Measurements from ENCODE around the gene RNU7-1. TPM values are rescaled to one million over a fixed set of nuclear protein-coding genes. Genes with fewer than 3 reads are reported as not detected.

Gene RNU7-1
- total and polyA plus RNA-seq, 2 of the 4 experiments (the other 2 are of a cell fraction) = not detected

DNA sequence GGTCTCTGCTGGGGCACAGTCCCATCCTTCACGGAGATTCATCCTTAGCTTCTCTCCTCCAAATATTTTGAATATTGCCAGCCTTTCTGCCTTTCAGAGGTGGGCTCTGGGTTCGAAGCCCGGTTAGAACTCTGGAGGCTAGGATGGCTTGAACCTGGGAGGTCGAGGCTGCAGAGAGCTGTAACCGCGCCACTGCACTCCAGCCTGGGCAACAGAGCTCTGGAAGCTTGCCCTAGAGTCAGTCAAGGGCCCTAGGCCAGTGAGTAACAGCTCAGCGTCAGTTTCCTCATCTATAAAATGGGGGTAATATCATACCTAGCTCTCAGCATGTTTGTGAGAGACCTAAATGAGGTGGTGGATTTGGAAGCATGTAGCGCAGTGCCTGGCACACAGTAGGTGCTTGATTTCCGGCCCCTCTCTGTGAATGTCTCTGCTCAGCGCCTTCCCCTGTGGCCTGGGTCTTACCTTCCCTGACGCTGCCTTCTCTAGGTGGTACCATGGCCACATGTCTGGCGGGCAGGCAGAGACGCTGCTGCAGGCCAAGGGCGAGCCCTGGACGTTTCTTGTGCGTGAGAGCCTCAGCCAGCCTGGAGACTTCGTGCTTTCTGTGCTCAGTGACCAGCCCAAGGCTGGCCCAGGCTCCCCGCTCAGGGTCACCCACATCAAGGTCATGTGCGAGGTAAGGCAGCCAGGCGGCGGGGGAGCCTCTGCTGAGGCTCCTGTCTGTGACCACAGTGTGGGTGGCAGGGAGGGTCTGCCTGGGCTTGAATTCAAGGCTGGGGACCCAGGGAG, 10.9 kb downstream of the RNU7-1 start (continued):
- no peak for TF ChIP-seq MAFK (IDR thresholded peaks at IDR 0.05; ENCODE audit: low read depth, low read length)

DNA sequence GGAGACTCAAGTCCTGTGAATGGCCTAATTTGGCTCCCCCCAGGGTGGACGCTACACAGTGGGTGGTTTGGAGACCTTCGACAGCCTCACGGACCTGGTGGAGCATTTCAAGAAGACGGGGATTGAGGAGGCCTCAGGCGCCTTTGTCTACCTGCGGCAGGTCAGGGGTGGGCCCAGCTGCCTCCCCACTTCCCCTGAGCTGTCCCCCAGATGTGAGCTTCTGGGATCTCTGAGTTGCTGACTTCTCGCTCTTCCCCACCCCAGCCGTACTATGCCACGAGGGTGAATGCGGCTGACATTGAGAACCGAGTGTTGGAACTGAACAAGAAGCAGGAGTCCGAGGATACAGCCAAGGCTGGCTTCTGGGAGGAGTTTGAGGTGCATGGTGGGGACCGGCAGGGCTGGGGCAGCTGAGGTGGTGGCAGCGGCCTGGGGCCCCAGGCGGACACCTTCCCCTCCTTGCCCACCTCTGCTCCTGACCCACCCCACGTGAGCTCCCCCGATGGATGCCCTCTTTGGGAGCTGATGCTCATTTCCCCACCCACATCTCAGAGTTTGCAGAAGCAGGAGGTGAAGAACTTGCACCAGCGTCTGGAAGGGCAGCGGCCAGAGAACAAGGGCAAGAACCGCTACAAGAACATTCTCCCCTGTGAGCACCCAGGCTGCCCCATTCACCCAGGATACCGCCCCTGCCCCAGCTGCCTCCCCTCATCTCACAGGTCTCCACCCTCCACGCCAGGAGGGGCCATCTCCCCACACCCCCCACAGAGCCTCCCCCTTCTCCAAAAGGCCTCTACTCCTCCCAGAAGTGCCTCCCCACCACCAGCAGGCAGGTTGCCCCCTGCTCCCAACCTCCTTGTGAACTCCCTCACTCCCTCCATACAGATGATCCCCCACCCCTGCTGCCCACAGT, 11.7 kb downstream of the RNU7-1 start:
- Histone ChIP-seq H2BK20ac (ENCODE audit: low read depth, low read length) (no peak overlapping the region), H3K9ac (ENCODE audit: low read depth, low read length) (no peak overlapping the region), H2AK9ac (replicated peaks; ENCODE audit: low read depth, low read length, poor library complexity) (no peak overlapping the region), H3K27ac (ENCODE audit: insufficient read depth, low read length) (no peak overlapping the region), H3K9me1 (ENCODE audit: insufficient read depth, low read length) (no peaks in the 10 kb centered on the region), H3K56ac (ENCODE audit: extremely low read depth, insufficient read depth, low read length) (no peak overlapping the region), H3K23ac (ENCODE audit: low read depth, low read length) (no peak overlapping the region), H4K8ac (ENCODE audit: low read depth in 2 of 2, low read length in 2 of 2) (no peak overlapping the region), H2AFZ (replicated peaks; ENCODE audit: low read length, poor library complexity) (no peak overlapping the region), H4K20me1 (ENCODE audit: insufficient read depth, low read length) (no peaks in the 10 kb centered on the region), H2BK120ac (ENCODE audit: low read depth, low read length) (no peak overlapping the region), H3K4me3 (ENCODE audit: insufficient read depth, low read depth, low read length) (no peak overlapping the region), H3K4me1 (ENCODE audit: control insufficient read depth, insufficient read depth, low read length) (0 out of 2 replicates have a peak, but pooled peaks cover 2% of the 10 kb centered on the region), H3K79me1 (ENCODE audit: low read depth in 1 of 2, low read length in 2 of 2) (no peaks in the 10 kb centered on the region), H2BK15ac (ENCODE audit: low read depth, low read length) (no peak overlapping the region), H3K27me3 (ENCODE audit: control insufficient read depth, insufficient read depth, low read length) (no peaks in the 10 kb centered on the region), H4K91ac (ENCODE audit: insufficient read depth, low read depth, low read length) (no peak overlapping the region), H3K9me3 (ENCODE audit: control insufficient read depth, insufficient read depth, low read length) (no peaks in the 10 kb centered on the region), H4K5ac (ENCODE audit: low read depth, low read length) (no peak overlapping the region), H3K4me2 (ENCODE audit: low read depth, low read length) (no peak overlapping the region), H3K36me3 (ENCODE audit: control insufficient read depth, insufficient read depth, low read length) (no peaks in the 10 kb centered on the region), H3K4ac (ENCODE audit: low read depth, low read length) (no peak overlapping the region), H3K14ac (replicated peaks; ENCODE audit: low read depth, low read length) (no peak overlapping the region), H2BK5ac (ENCODE audit: low read depth, low read length, poor library complexity, severe bottlenecking) (no peak overlapping the region), H3K18ac (ENCODE audit: low read depth, low read length) (no peak overlapping the region), H2AK5ac (ENCODE audit: low read depth, low read length) (no peak overlapping the region)
- DNase-seq = no peak
- ChIA-PET POLR2A (ENCODE audit: unreplicated experiment) (no interaction called here), CTCF (no interaction called here)
- BruUV-seq (replicated peaks) = no TSS peak
- 82% methylated on average over 3 of the region's 22 CpGs; no CpG with 5 or more reads in 1 of the 2 experiments for whole genome bisulfite sequencing, 2 experiments (ENCODE audit: extremely low coverage in 2 of 2, insufficient read length in 1 of 2)
- ATAC-seq (ENCODE audit: low read depth) = no peak
- dilution Hi-C loops (cut with HindIII; ENCODE audit: low sequenced_read_pairs, unreplicated experiment) = no loop called here
- TF ChIP-seq RAD21 (IDR thresholded peaks at IDR 0.05; ENCODE audit: low read length) (no peak), RCOR1 (IDR thresholded peaks at IDR 0.05; ENCODE audit: insufficient replicate concordance, low read length) (no peak), RFX5 (IDR thresholded peaks at IDR 0.05; ENCODE audit: low read depth, low read length) (no peak), MXI1 (IDR thresholded peaks at IDR 0.05; ENCODE audit: borderline replicate concordance, low read depth, low read length) (no peak)
- TF ChIP-seq, protein P1, sequence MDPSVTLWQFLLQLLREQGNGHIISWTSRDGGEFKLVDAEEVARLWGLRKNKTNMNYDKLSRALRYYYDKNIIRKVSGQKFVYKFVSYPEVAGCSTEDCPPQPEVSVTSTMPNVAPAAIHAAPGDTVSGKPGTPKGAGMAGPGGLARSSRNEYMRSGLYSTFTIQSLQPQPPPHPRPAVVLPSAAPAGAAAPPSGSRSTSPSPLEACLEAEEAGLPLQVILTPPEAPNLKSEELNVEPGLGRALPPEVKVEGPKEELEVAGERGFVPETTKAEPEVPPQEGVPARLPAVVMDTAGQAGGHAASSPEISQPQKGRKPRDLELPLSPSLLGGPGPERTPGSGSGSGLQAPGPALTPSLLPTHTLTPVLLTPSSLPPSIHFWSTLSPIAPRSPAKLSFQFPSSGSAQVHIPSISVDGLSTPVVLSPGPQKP (IDR thresholded peaks at IDR 0.05; ENCODE audit: borderline replicate concordance, low read depth, low read length) = no peak
- intact Hi-C loops (cut with micrococcal nuclease) = no loop called here
- in situ Hi-C loops (cut with MboI; ENCODE audit: low sequenced_read_pairs) = no loop called here

Data from IMR-90 (cell line).